Liver (tissue), 9 donors: ENCODE data around the gene NGLY1. TPM values are rescaled to one million over a fixed set of nuclear protein-coding genes. Genes with fewer than 3 reads are reported as not detected.

ENCODE experiments used
- DNase-seq: peaks from one replicate; pipeline ENCODE4 v3.0.0-alpha.2; 2017; ENCODE audit warnings: low spot score
- H3K27ac ChIP-seq, 2 donors: one replicate each; pipeline ENCODE4 v1.7.0; 2013; ENCODE audit warnings: inconsistent platforms in 2 of 2, low read length in 2 of 2, control low read depth in 1 of 2, low read depth in 1 of 2, mild to moderate bottlenecking in 1 of 2
- H3K27me3 ChIP-seq, 4 donors: one replicate each; pipeline versions ENCODE4 v1.6.1 to v1.7.0; 2013; ENCODE audit warnings: low read length in 3 of 4, inconsistent platforms in 1 of 4, mild to moderate bottlenecking in 1 of 4, moderate library complexity in 1 of 4; ENCODE audit not compliant: control insufficient read depth in 4 of 4, insufficient read depth in 4 of 4
- H3K36me3 ChIP-seq, 4 donors: one replicate each; pipeline versions ENCODE4 v1.6.1 to v1.7.0; 2013; ENCODE audit warnings: low read length in 3 of 4, mild to moderate bottlenecking in 3 of 4, low read depth in 1 of 4, moderate library complexity in 1 of 4; ENCODE audit not compliant: control insufficient read depth in 4 of 4, insufficient read depth in 3 of 4
- H3K4me1 ChIP-seq, 4 donors: one replicate each; pipeline versions ENCODE4 v1.6.1 to v1.7.0; 2013; ENCODE audit warnings: low read length in 3 of 4, mild to moderate bottlenecking in 3 of 4, moderate library complexity in 1 of 4; ENCODE audit not compliant: control insufficient read depth in 4 of 4, insufficient read depth in 4 of 4
- H3K4me3 ChIP-seq, 3 donors: one replicate each; pipeline versions ENCODE4 v1.6.1 to v1.7.0; 2013; ENCODE audit warnings: low read length in 3 of 3, control low read depth in 1 of 3, low read depth in 1 of 3, mild to moderate bottlenecking in 1 of 3
- H3K9ac ChIP-seq, 2 donors: one replicate each; pipeline ENCODE4 v1.7.0; 2013; ENCODE audit warnings: low read length in 2 of 2, mild to moderate bottlenecking in 2 of 2, moderate library complexity in 2 of 2, control low read depth in 1 of 2, low read depth in 1 of 2
- H3K9me3 ChIP-seq, 4 donors: one replicate each; pipeline versions ENCODE4 v1.6.1 to v1.7.0; 2013; ENCODE audit warnings: low read length in 3 of 4; ENCODE audit not compliant: control insufficient read depth in 4 of 4
- ATF3 ChIP-seq: IDR thresholded peaks from 2 replicates; pipeline ENCODE4 v1.6.1; 2016; ENCODE audit warnings: antibody characterized with exemption
- CTCF ChIP-seq: fragments of 150-350 bp; IDR thresholded peaks from 2 replicates; pipeline ENCODE4 v1.5.1; 2017; ENCODE audit warnings: improper control_type of control experiment, low read depth, low read length; ENCODE audit not compliant: missing input control
- EGR1 ChIP-seq, 2 donors: IDR thresholded peaks; 2 replicates each; pipeline ENCODE4 v1.6.1; 2016 to 2018; ENCODE audit warnings: antibody characterized with exemption in 2 of 2, low read depth in 2 of 2
- FOXA1 ChIP-seq: IDR thresholded peaks from 2 replicates; pipeline ENCODE4 v1.6.1; 2016; ENCODE audit warnings: antibody characterized with exemption
- FOXA2 ChIP-seq: IDR thresholded peaks from 2 replicates; pipeline ENCODE4 v1.6.1; 2016; ENCODE audit warnings: antibody characterized with exemption
- GABPA ChIP-seq, 2 donors: IDR thresholded peaks in 1 of 2; conservative IDR thresholded peaks in 1 of 2; 2 replicates each; pipeline ENCODE4 v1.6.1; 2016; ENCODE audit warnings: antibody characterized with exemption in 2 of 2, mild to moderate bottlenecking in 1 of 2, moderate library complexity in 1 of 2
- HNF4A ChIP-seq, 2 donors: conservative IDR thresholded peaks; 2 replicates each; pipeline ENCODE4 v1.6.1; 2016; ENCODE audit warnings: antibody characterized with exemption in 2 of 2, mild to moderate bottlenecking in 2 of 2
- HNF4G ChIP-seq: IDR thresholded peaks from 2 replicates; pipeline ENCODE4 v1.6.1; 2016; ENCODE audit warnings: antibody characterized with exemption
- JUND ChIP-seq, 2 donors: IDR thresholded peaks; 2 replicates each; pipeline ENCODE4 v1.6.1; 2016; ENCODE audit warnings: antibody characterized with exemption in 2 of 2
- NR2F2 ChIP-seq: IDR thresholded peaks from 2 replicates; pipeline ENCODE4 v1.6.1; 2016; ENCODE audit warnings: antibody characterized with exemption
- RAD21 ChIP-seq, 2 donors: IDR thresholded peaks; 2 replicates each; pipeline ENCODE4 v1.6.1; 2016; ENCODE audit warnings: antibody characterized with exemption in 2 of 2, mild to moderate bottlenecking in 2 of 2
- REST ChIP-seq: IDR thresholded peaks from 2 replicates; pipeline ENCODE4 v1.6.1; 2016; ENCODE audit warnings: antibody characterized with exemption, mild to moderate bottlenecking
- RXRA ChIP-seq, 2 donors: IDR thresholded peaks; 2 replicates each; pipeline ENCODE4 v1.6.1; 2017 to 2018; ENCODE audit warnings: antibody characterized with exemption in 2 of 2, mild to moderate bottlenecking in 1 of 2
- SP1 ChIP-seq: IDR thresholded peaks from 2 replicates; pipeline ENCODE4 v1.6.1; 2018; ENCODE audit warnings: antibody characterized with exemption, mild to moderate bottlenecking
- TAF1 ChIP-seq: conservative IDR thresholded peaks from 2 replicates; pipeline ENCODE4 v1.6.1; 2016; ENCODE audit warnings: antibody characterized with exemption, mild to moderate bottlenecking
- YY1 ChIP-seq: IDR thresholded peaks from 2 replicates; pipeline ENCODE4 v1.6.1; 2016; ENCODE audit warnings: antibody characterized with exemption, mild to moderate bottlenecking
- WGBS: extraction: QIAGEN DNeasy Blood & Tissue Kit; methylation state at CpG from one replicate; pipeline ENCODE4 v1.1.7; 2013; 5-methylcytosine and 5-hydroxymethylcytosine counted together
- polyA plus RNA-seq, 2 donors: library from polyadenylated mRNA; stranded (reverse) in 1 of 2; unstranded in 1 of 2; fragments of 200-250 nt in 1 of 2; fragments of >200 nt in 1 of 2; fragmentation: Nextera tagmentation in 1 of 2; extraction: Ambion mirVana in 1 of 2; gene quantifications; one replicate each; pipeline versions ENCODE4 v1.2.1 to v1.2.3, GENCODE V29; 2013 to 2015
- total RNA-seq, 2 donors: library from RNA; depleted of rRNA; stranded (reverse); fragments of >200 nt; gene quantifications; one replicate each; pipeline ENCODE4 v1.2.3, GENCODE V29; 2014
- TF ChIP-seq, protein P1 (sequence below): IDR thresholded peaks from 2 replicates; pipeline ENCODE4 v1.6.1; 2016; ENCODE audit warnings: antibody characterized with exemption
- TF ChIP-seq, protein P2 (sequence below): IDR thresholded peaks from 2 replicates; pipeline ENCODE4 v1.6.1; 2016; ENCODE audit warnings: antibody characterized with exemption
- donor health status: healthy.
- donor health status: healthy.
- donor health status: healthy.
- donor health status: healthy.
- donor health status: healthy.

The NGLY1 gene
- total and polyA plus RNA-seq, 4 donors: 13.3 to 31.5 (median 23.9) TPM

DNA sequence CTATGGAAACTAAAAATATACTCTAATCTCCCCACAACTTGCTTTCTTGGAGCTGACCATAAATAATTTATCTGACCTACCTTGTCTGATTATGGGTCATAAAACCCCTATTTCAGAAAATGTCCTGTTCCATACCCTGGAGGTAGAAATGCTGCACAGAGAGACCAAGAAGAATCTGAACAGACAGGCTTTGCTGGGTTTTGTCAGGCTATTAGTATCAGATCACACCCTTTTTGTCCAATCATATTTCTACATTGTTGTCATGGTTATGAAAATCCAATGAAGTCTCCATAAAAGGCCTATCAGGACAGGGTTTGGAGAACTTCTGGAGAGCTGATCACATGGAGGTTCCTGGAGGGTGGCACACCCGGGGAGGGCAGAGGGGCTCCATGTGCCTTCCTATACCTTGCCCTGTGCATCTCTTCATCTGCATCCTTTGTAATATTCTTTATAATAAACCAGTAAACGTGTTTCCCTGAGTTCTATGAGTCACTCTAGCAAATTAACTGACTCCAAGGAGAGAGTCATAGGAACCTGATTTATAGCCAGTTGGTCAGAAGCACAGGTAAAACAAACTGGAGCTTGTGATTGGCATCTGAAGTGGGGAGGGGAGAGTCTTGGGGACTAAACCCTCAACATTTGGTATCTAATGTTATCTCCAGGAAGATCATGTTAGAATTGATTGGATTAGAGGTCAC is 58.1 kb downstream of the NGLY1 start:
- H3K9me3 ChIP-seq: no peaks in the 10 kb centered on the region
- H3K36me3 ChIP-seq: peaks cover 2 to 14% (median 6%) of the 10 kb centered on the region in 4 donors
- no peak for DNase-seq
- H3K27me3 ChIP-seq: no peaks in the 10 kb centered on the region
- TF ChIP-seq NR2F2: no peak
- TF ChIP-seq YY1: no peak
- no peak for TF ChIP-seq REST
- TF ChIP-seq JUND (IDR thresholded peaks at IDR 0.05): no peak
- TF ChIP-seq RAD21 (IDR thresholded peaks at IDR 0.05): no peak
- TF ChIP-seq HNF4G: no peak
- TF ChIP-seq, protein P1, sequence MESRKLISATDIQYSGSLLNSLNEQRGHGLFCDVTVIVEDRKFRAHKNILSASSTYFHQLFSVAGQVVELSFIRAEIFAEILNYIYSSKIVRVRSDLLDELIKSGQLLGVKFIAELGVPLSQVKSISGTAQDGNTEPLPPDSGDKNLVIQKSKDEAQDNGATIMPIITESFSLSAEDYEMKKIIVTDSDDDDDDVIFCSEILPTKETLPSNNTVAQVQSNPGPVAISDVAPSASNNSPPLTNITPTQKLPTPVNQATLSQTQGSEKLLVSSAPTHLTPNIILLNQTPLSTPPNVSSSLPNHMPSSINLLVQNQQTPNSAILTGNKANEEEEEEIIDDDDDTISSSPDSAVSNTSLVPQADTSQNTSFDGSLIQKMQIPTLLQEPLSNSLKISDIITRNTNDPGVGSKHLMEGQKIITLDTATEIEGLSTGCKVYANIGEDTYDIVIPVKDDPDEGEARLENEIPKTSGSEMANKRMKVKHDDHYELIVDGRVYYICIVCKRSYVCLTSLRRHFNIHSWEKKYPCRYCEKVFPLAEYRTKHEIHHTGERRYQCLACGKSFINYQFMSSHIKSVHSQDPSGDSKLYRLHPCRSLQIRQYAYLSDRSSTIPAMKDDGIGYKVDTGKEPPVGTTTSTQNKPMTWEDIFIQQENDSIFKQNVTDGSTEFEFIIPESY: no peak
- TF ChIP-seq, protein P2, sequence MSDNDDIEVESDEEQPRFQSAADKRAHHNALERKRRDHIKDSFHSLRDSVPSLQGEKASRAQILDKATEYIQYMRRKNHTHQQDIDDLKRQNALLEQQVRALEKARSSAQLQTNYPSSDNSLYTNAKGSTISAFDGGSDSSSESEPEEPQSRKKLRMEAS: no peak
- TF ChIP-seq CTCF: no peak
- no peak for TF ChIP-seq HNF4A (conservative IDR thresholded peaks at IDR 0.05)
- no peak for TF ChIP-seq RXRA (IDR thresholded peaks at IDR 0.05)
- TF ChIP-seq GABPA (IDR thresholded peaks at IDR 0.05 in 1 of 2, conservative IDR thresholded peaks at IDR 0.05 in 1 of 2): no peak
- TF ChIP-seq SP1: no peak
- no peak overlapping the region for H3K4me3 ChIP-seq
- 93% methylated on average over 2 of the region's 2 CpGs for WGBS
- no peak overlapping the region for H3K27ac ChIP-seq
- H3K4me1 ChIP-seq: no peaks in the 10 kb centered on the region
- H3K9ac ChIP-seq: no peak overlapping the region

DNA sequence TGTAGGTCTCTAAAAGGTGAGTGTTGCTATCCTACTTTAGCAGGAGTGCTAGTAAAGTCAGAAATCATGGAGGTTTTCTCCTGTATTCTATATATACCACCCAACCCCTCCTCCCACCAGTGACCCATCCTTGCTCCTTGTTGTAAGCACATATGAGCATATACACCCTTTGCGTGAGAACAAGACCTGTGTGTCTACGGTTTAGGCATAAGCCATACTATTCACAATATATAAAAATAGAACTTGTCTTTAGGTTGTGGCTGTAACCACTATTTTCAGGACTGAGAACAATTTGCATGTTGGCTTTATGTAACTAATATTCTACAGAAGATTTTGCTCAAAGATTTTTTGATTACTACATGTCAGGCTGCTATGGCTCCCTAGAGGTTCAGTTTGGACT is 59.4 kb downstream of the NGLY1 start:
- DNase-seq: no peak
- H3K36me3 ChIP-seq: peaks cover 2 to 14% (median 6%) of the 10 kb centered on the region in 4 donors
- H3K9ac ChIP-seq: no peak overlapping the region
- no peak overlapping the region for H3K27ac ChIP-seq
- 97% methylated on average over 2 of the region's 2 CpGs for WGBS
- no peaks in the 10 kb centered on the region for H3K4me1 ChIP-seq
- no peaks in the 10 kb centered on the region for H3K9me3 ChIP-seq
- no peak overlapping the region for H3K4me3 ChIP-seq
- no peaks in the 10 kb centered on the region for H3K27me3 ChIP-seq
- TF ChIP-seq EGR1 (IDR thresholded peaks at IDR 0.05; ENCODE audit: low read depth in 2 of 2) (no peak), YY1 (no peak), FOXA1 (no peak), TAF1 (no peak), ATF3 (no peak), SP1 (no peak), RAD21 (IDR thresholded peaks at IDR 0.05) (no peak), JUND (IDR thresholded peaks at IDR 0.05) (no peak), CTCF (no peak), GABPA (IDR thresholded peaks at IDR 0.05 in 1 of 2, conservative IDR thresholded peaks at IDR 0.05 in 1 of 2) (no peak), HNF4G (no peak), RXRA (IDR thresholded peaks at IDR 0.05) (no peak), NR2F2 (no peak), FOXA2 (no peak)
- TF ChIP-seq, protein P2: no peak
- TF ChIP-seq, protein P1: no peak
